Endothelial cell of umbilical vein (primary cell): ENCODE data around the gene MTA1. TPM values are rescaled to one million over a fixed set of nuclear protein-coding genes. Genes with fewer than 3 reads are reported as not detected.

Experiments
- BruUV-seq: library from RNA; stranded (reverse); fragments of 400-500 nt; replicated peaks from 2 replicates; lab custom pipeline; 2021; lab: Mats Ljungman, UMichigan
- CTCF ChIA-PET: fragments of 300-600, 350-600 bp; sonication (Branson Sonifier 250); formaldehyde crosslinking; loops from one replicate; lab custom pipeline; 2021; ENCODE audit warnings: antibody characterized with exemption, inconsistent platforms; lab: Charles Lee
- POLR2A ChIA-PET: fragments of 300-600, 350-600 bp; sonication (Branson Sonifier 250); formaldehyde crosslinking; loops from one replicate; lab custom pipeline; 2021; ENCODE audit warnings: antibody characterized with exemption, inconsistent platforms; lab: Charles Lee
- DNase-seq: peaks from one replicate; pipeline ENCODE4 v3.0.0-alpha.2; 2011; ENCODE audit warnings: low read depth, low spot score
- FAIRE-seq: peaks from 2 replicates; lab custom pipeline; 2011; peaks lifted over from hg19 to GRCh38; lab: Jason Lieb, UNC
- H2AFZ ChIP-seq: 2 replicates; pipeline ENCODE4 v1.6.0; 2012; ENCODE audit warnings: low read depth, low read length, control low read depth, inconsistent platforms
- H3K27ac ChIP-seq: 2 replicates; pipeline ENCODE4 v1.5.1; 2011; ENCODE audit warnings: low read depth, mild to moderate bottlenecking, control low read depth, low read length, moderate library complexity; ENCODE audit not compliant: insufficient read depth
- H3K27me3 ChIP-seq, 2 experiments: 2 replicates each; pipeline versions ENCODE4 v1.6.0 to v1.6.1; 2011; ENCODE audit warnings: low read length in 2 of 2, mixed read lengths in 1 of 2; ENCODE audit not compliant: control insufficient read depth in 2 of 2, insufficient read depth in 2 of 2
- H3K36me3 ChIP-seq, 2 experiments: 2 replicates in 1 of 2; 3 replicates in 1 of 2; pipeline ENCODE4 v1.5.1; 2011; ENCODE audit warnings: low read length in 2 of 2, mild to moderate bottlenecking in 1 of 2, moderate library complexity in 1 of 2; ENCODE audit not compliant: control insufficient read depth in 2 of 2, insufficient read depth in 2 of 2; ENCODE audit errors: extremely low read depth in 1 of 2
- H3K4me1 ChIP-seq: 3 replicates; pipeline ENCODE4 v1.5.1; 2011; ENCODE audit warnings: mild to moderate bottlenecking, low read length; ENCODE audit not compliant: control insufficient read depth, insufficient read depth; ENCODE audit errors: extremely low read depth
- H3K4me2 ChIP-seq: 2 replicates; pipeline ENCODE4 v1.6.1; 2011; ENCODE audit warnings: low read length, control low read depth, mixed read lengths; ENCODE audit not compliant: insufficient read depth
- H3K4me3 ChIP-seq, 3 experiments: fragments of 200-600 bp in 1 of 3; sonication (generic), shearing (Covaris generic) in 1 of 3; replicated peaks in 1 of 3; 2 replicates each; pipeline ENCODE4 v1.5.1; 2011 to 2016; ENCODE audit warnings: control low read depth in 3 of 3, low read length in 3 of 3, mild to moderate bottlenecking in 2 of 3, inconsistent platforms in 1 of 3, low read depth in 1 of 3, moderate library complexity in 1 of 3; ENCODE audit not compliant: insufficient read depth in 1 of 3
- H3K79me2 ChIP-seq: 2 replicates; pipeline ENCODE4 v1.6.0; 2012; ENCODE audit warnings: low read length, inconsistent platforms; ENCODE audit not compliant: control insufficient read depth, insufficient read depth
- H3K9ac ChIP-seq: replicated peaks from 2 replicates; pipeline ENCODE3; 2011; ENCODE audit warnings: low read length, control low read depth; ENCODE audit not compliant: insufficient read depth; ENCODE audit errors: extremely low read depth
- H3K9me1 ChIP-seq: replicated peaks from 3 replicates; pipeline ENCODE4 v1.6.0; 2011; ENCODE audit warnings: mild to moderate bottlenecking, low read length; ENCODE audit not compliant: control insufficient read depth, insufficient read depth; ENCODE audit errors: extremely low read depth
- H3K9me3 ChIP-seq: replicated peaks from 2 replicates; pipeline ENCODE4 v1.5.1; 2012; ENCODE audit warnings: low read length, inconsistent platforms; ENCODE audit not compliant: control insufficient read depth, insufficient read depth
- H4K20me1 ChIP-seq: replicated peaks from 2 replicates; pipeline ENCODE3; 2011; ENCODE audit warnings: mild to moderate bottlenecking, low read length; ENCODE audit not compliant: control insufficient read depth, insufficient read depth; ENCODE audit errors: extremely low read depth
- CTCF ChIP-seq, 2 donors: IDR thresholded peaks; 1 replicate in 1 of 2; 2 replicates in 1 of 2; pipeline ENCODE4 v1.5.1; 2011; ENCODE audit warnings: low read length in 2 of 2, mild to moderate bottlenecking in 2 of 2, moderate library complexity in 2 of 2, control low read depth in 1 of 2, inconsistent platforms in 1 of 2, low read depth in 1 of 2; ENCODE audit not compliant: insufficient read depth in 1 of 2; ENCODE audit errors: extremely low read depth in 1 of 2
- EZH2 ChIP-seq: IDR thresholded peaks from 2 replicates; pipeline ENCODE4 v1.6.1; 2012; ENCODE audit warnings: borderline replicate concordance, low read depth, mild to moderate bottlenecking, moderate library complexity, low read length, inconsistent platforms; ENCODE audit not compliant: severe bottlenecking
- FOS ChIP-seq: IDR thresholded peaks from 2 replicates; pipeline ENCODE4 v1.6.1; 2011; ENCODE audit warnings: mild to moderate bottlenecking, low read length, moderate library complexity, borderline replicate concordance; ENCODE audit not compliant: insufficient read depth
- GATA2 ChIP-seq: IDR thresholded peaks from 2 replicates; pipeline ENCODE4 v1.7.0; 2011; ENCODE audit warnings: low read depth, mild to moderate bottlenecking, moderate library complexity, mixed read lengths, low read length; ENCODE audit not compliant: insufficient read length, insufficient read depth
- JUN ChIP-seq: IDR thresholded peaks from 2 replicates; pipeline ENCODE4 v1.6.1; 2011; ENCODE audit warnings: borderline replicate concordance, low read depth; ENCODE audit not compliant: insufficient read length, insufficient read depth
- MAX ChIP-seq: IDR thresholded peaks from 2 replicates; pipeline ENCODE4 v1.6.1; 2011; ENCODE audit not compliant: insufficient read depth, insufficient read length
- MYC ChIP-seq: IDR thresholded peaks from one replicate; pipeline ENCODE4 v1.6.1; 2011; ENCODE audit warnings: mild to moderate bottlenecking, low read depth, low read length
- POLR2A ChIP-seq: IDR thresholded peaks from 2 replicates; pipeline ENCODE4 v1.6.1; 2012; ENCODE audit warnings: low read depth, mild to moderate bottlenecking, control low read depth, low read length
- POLR2AphosphoS5 ChIP-seq: IDR thresholded peaks from 2 replicates; pipeline ENCODE4 v1.6.1; 2012; ENCODE audit warnings: low read depth, mild to moderate bottlenecking, control low read depth, low read length, moderate library complexity; ENCODE audit not compliant: insufficient read depth
- dilution Hi-C: fragments of 300-500 bp; cut with MboI; formaldehyde crosslinking; loops from one replicate; pipeline ENCODE4 v1.15.0; 2019; ENCODE audit warnings: low sequenced_read_pairs; ENCODE audit not compliant: extremely low pct_ligation_motif_present
- intact Hi-C: fragments of 100-400 bp; cut with micrococcal nuclease; formaldehyde crosslinking; loops from one replicate; pipeline ENCODE4 v1.10.0; 2022
- polyA plus RNA-seq, 4 experiments: library from polyadenylated mRNA; depleted of rRNA in 3 of 4; stranded (reverse) in 3 of 4; unstranded in 1 of 4; fragments of >200 nt; gene quantifications; 2 replicates each; pipeline versions ENCODE4 v1.2.1 to v1.2.3, GENCODE V29; 2011 to 2012; ENCODE audit warnings: missing spikeins in 1 of 4
- total RNA-seq: library from RNA; stranded (reverse); gene quantifications from 2 replicates; pipeline ENCODE4 v1.2.3, GENCODE V29; 2021

Gene MTA1
- total and polyA plus RNA-seq, 2 donors (not counting 3 experiments of a cell fraction or from before 2014, with no cell fraction given): 85.2 to 167 TPM

DNA sequence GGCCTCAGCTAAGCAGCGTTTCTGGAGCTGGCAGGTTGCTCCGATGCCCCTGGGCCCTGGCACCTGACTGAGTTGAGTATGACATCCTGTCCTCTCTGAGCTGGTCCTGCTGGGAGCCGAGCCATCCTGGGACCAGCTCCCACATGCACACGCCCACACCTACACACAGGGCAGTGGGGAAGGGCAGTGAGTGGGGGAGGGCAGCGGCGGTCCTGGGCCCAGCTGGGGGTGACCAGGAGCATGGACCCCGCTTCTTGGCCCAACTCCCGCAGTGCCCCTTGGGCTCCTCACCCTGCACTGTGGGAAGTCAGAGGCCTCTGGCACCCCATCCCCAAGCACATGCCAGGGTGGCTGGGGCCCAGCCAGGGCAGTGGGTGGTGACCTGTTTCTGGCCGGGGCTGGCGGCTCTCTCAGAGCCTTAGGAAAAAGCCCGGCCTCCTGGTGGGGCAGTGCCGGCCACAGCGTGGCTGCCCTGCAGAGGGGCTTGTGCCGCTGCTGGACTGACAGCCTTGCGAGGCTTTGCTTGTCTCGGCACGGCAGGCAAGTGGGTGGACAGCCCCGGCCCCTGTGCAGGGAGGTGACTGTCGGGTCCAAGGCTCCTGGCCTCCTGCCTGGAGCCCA lies 49.1 kb downstream of the MTA1 start:
- no peaks in the 10 kb centered on the region for H3K9me3 ChIP-seq
- dilution Hi-C loops: no loop called here
- BruUV-seq: no TSS peak
- H3K27me3 ChIP-seq: no peaks in the 10 kb centered on the region
- H3K9ac ChIP-seq: no peak overlapping the region
- peaks cover 5% of the 10 kb centered on the region for H3K4me1 ChIP-seq
- CTCF ChIA-PET: interaction anchor here (5.3 to 6.3 kb wide), 2 partner anchors 13 to 21 kb away, joined by 27 to 53 read pairs; no protein-coding TSS in a partner anchor
- FAIRE-seq (no peak), DNase-seq (no peak)
- POLR2A ChIA-PET: no interaction called here
- H3K27ac ChIP-seq: no peak overlapping the region
- no peaks in the 10 kb centered on the region for H3K79me2 ChIP-seq
- no peak overlapping the region for H2AFZ ChIP-seq
- intact Hi-C loops: no loop called here
- H3K9me1 ChIP-seq: no peaks in the 10 kb centered on the region
- no peak for TF ChIP-seq MAX
- TF ChIP-seq EZH2: no peak
- no peak for TF ChIP-seq FOS
- no peak for TF ChIP-seq JUN
- TF ChIP-seq POLR2A: no peak
- no peak for TF ChIP-seq MYC
- no peak for TF ChIP-seq GATA2
- no peak for TF ChIP-seq CTCF (IDR thresholded peaks at IDR 0.05; ENCODE audit: extremely low read depth in 1 of 2, insufficient read depth in 1 of 2, low read depth in 1 of 2, low read length in 2 of 2)
- TF ChIP-seq POLR2AphosphoS5: no peak
- no peak overlapping the region for H3K4me2 ChIP-seq
- H3K4me3 ChIP-seq: no peak overlapping the region
- peaks cover 7 to 40% of the 10 kb centered on the region in 2 experiments for H3K36me3 ChIP-seq
- no peaks in the 10 kb centered on the region for H4K20me1 ChIP-seq
